ENCODE measurements around the gene COX18.
A peak's percentile ranks its signal among the peaks of the same experiment; 100 is the strongest.

COX18 gene, protein sequence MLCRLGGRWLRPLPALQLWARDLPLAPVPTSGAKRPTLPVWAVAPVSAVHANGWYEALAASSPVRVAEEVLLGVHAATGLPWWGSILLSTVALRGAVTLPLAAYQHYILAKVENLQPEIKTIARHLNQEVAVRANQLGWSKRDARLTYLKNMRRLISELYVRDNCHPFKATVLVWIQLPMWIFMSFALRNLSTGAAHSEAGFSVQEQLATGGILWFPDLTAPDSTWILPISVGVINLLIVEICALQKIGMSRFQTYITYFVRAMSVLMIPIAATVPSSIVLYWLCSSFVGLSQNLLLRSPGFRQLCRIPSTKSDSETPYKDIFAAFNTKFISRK

DNA sequence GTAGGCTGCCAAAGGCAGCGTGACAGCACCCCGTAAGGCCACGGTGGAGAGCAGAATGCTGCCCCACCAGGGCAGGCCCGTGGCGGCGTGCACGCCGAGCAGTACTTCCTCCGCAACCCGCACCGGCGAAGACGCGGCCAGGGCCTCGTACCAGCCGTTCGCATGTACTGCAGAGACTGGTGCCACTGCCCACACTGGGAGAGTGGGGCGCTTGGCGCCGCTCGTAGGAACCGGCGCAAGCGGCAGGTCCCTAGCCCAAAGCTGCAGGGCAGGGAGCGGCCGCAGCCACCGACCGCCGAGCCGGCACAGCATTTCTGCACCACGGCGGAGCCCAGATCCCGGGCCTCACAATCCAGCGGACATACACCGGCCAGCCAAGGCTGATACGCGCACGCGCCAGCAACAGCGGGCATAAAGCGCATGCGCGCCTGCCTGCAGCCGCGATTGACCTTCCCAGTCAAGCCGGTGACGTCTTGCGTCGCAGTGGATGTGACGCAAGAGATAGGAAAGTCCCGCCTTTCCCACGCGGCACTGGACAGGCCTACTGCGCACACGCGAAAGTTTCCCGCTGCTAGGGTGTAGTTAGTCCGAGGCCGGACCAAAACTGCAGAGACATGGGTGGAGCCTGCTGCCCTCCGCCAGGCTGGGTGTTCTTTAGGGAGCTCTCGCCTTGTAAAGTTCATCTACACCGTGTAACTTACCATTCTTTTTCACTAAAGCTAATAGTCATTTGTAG lies at the start of gene COX18:
Gene COX18, minus strand, starts transcription at position 379 of the 736 bp plus-strand sequence. Its CDS starts 67 bp downstream, at position 312.
- H3K4me3 ChIP-seq (replicated peaks in 1 of 2; ENCODE audit: low read depth in 2 of 2, low read length in 2 of 2), result peak within 1 kb of the TSS; percentile 81 to 85
- peak; percentile 99 for DNase-seq (ENCODE audit: low read depth in 2 of 2)
- TF ChIP-seq, protein P1, sequence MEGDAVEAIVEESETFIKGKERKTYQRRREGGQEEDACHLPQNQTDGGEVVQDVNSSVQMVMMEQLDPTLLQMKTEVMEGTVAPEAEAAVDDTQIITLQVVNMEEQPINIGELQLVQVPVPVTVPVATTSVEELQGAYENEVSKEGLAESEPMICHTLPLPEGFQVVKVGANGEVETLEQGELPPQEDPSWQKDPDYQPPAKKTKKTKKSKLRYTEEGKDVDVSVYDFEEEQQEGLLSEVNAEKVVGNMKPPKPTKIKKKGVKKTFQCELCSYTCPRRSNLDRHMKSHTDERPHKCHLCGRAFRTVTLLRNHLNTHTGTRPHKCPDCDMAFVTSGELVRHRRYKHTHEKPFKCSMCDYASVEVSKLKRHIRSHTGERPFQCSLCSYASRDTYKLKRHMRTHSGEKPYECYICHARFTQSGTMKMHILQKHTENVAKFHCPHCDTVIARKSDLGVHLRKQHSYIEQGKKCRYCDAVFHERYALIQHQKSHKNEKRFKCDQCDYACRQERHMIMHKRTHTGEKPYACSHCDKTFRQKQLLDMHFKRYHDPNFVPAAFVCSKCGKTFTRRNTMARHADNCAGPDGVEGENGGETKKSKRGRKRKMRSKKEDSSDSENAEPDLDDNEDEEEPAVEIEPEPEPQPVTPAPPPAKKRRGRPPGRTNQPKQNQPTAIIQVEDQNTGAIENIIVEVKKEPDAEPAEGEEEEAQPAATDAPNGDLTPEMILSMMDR (IDR thresholded peaks at IDR 0.05; ENCODE audit: low read depth, low read length), result no peak

DNA sequence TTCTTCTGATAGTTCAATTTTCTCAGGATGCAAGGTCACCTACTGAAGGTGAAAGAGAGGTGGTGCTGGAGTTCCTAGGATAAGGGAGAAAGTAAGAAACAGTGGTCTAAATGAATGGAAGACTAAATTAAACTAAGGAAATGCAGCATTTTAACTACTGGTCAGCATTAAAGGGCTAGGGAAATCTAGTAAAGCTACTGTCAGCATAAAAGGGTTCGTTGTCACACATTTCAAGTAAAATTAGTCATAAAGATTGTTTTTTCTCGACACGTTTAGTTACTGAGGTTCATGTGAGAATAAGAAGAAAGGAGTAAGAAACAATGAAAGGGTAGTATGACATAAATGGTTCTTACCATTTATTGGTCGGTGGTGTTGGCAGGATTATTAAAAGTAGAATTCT lies 40.0 kb upstream of the COX18 start:
- DNase-seq (ENCODE audit: low read depth in 2 of 2), result no peak
- no peak overlapping the region for H3K4me3 ChIP-seq (replicated peaks in 1 of 2; ENCODE audit: low read depth in 2 of 2, low read length in 2 of 2)
- TF ChIP-seq, protein P1 (IDR thresholded peaks at IDR 0.05; ENCODE audit: low read depth, low read length), result no peak

DNA sequence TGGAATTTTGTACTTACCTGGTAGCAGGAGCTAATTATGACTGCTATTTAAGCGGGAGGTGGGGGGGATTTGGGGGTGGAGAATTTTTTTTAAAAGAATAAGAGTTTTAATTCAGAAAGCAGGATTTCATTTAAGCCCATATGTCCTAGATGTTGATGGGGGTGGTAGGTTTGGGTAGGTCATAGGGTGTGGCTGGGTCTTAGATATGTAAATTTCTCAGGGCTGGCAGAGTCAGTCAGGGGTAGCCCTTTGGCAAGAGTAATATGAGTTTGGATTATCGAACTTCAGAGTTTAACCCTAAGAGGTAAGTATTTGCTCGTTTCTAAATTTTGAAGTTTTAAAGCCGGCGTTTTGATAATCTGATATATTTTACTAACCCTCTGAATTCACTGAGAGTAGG lies 35.2 kb upstream of the COX18 start:
- no peak overlapping the region for H3K4me3 ChIP-seq (replicated peaks in 1 of 2; ENCODE audit: low read depth in 2 of 2, low read length in 2 of 2)
- no peak for DNase-seq (ENCODE audit: low read depth in 2 of 2)
- TF ChIP-seq, protein P1 (IDR thresholded peaks at IDR 0.05; ENCODE audit: low read depth, low read length), result no peak

DNA sequence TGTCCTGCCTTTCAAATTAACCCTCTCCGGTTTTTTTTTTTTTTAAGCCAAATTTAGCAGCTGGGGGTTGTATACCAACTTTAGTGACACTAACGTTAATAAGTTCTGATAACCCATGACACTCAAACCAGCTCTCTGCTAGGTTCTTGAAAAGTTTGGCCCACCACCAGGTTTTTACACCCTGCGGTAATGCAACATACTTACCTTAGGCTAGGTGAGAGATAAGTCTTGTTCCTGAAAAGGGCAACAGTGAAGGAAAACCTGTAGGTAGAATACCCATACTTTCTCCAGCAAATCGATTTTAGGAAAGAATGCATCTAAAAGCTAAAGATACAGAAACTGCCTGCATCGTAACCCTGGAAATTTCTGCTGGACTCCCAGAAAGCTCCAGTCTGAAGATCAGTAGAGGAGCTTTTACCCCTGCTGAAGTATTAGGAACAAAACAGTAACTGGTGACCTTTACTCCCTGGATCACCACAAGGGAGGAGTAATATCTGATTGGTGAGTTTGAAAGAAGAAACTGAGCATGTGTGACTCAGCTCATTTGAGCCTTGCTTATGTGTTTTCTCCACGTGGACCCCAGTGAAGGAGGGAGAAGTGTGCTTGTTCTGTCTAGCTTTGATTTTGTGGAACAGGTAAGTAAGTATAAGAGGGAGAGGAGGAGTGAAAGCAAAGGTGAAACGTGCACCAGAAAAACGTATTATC lies 34.4 kb upstream of the COX18 start:
- DNase-seq (ENCODE audit: low read depth in 2 of 2), result peak in 1 of 2 donors; percentile 32
- TF ChIP-seq, protein P1 (IDR thresholded peaks at IDR 0.05; ENCODE audit: low read depth, low read length), result no peak
- H3K4me3 ChIP-seq (replicated peaks in 1 of 2; ENCODE audit: low read depth in 2 of 2, low read length in 2 of 2), result no peak overlapping the region

DNA sequence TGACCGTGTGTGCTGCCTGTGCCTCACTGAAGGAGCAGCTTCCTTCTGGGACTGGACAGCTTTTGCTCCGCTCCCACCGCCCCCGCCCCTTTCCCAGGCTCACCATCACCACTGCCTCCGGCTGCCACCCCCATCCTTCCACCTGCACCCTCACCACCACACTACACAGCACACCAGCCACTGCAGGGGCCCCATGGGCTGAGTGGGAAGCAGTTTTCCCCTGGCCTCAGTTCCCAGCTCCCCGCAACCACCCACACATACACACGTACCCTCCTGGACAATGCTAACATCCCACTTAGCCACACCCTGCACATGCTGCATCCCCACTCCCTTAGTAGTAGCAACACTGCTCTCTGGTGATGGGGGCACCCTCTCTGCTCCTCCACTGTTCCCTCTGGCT lies 29.6 kb upstream of the COX18 start:
- DNase-seq (ENCODE audit: low read depth in 2 of 2), result no peak
- TF ChIP-seq, protein P1 (IDR thresholded peaks at IDR 0.05; ENCODE audit: low read depth, low read length), result no peak
- no peak overlapping the region for H3K4me3 ChIP-seq (replicated peaks in 1 of 2; ENCODE audit: low read depth in 2 of 2, low read length in 2 of 2)

DNA sequence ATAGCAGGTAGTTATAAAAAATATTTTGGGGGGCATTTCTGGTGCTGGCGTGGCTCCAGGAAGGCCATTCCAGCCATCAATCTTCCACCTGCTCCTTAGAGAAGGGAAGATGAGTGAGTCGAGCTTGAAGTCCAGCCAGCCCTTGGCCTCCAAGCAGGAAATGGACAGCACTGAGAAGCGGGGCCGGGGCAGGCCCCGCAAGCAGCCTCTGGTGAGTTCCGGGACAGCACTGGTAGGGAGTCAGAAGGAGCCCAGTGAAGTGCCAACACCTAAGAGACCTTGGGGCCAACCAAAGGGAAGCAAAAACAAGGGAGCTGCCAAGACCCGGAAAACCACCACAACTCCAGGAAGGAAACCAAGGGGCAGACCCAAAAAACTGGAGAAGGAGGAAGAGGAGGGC lies 29.2 kb upstream of the COX18 start:
- no peak overlapping the region for H3K4me3 ChIP-seq (replicated peaks in 1 of 2; ENCODE audit: low read depth in 2 of 2, low read length in 2 of 2)
- DNase-seq (ENCODE audit: low read depth in 2 of 2), result no peak
- TF ChIP-seq, protein P1 (IDR thresholded peaks at IDR 0.05; ENCODE audit: low read depth, low read length), result no peak
